GM10248 (cell line): ENCODE measurements around the gene CCDC137.

Experiments used
- CTCF ChIA-PET: fragments of 300-600 bp; sonication (Branson Sonifier 250); formaldehyde crosslinking; extraction: SDS; loops from one replicate; lab custom pipeline; 2021; ENCODE audit warnings: antibody characterized with exemption; lab: Yijun Ruan, JAX
- POLR2A ChIA-PET: fragments of 350-650 bp; sonication (Branson Sonifier 250); formaldehyde crosslinking; extraction: SDS; loops from one replicate; lab custom pipeline; 2020; ENCODE audit warnings: antibody characterized with exemption; lab: Yijun Ruan, JAX
- DNase-seq: peaks from one replicate; pipeline ENCODE4 v3.0.0; 2012; ENCODE audit errors: extremely low spot score
- TF ChIP-seq, protein P1 (sequence below): IDR thresholded peaks from 2 replicates; pipeline ENCODE4 v1.5.1; 2012; ENCODE audit warnings: mild to moderate bottlenecking, low read depth; ENCODE audit errors: extremely low read depth, missing control alignments, control extremely low read depth

The CCDC137 gene

DNA sequence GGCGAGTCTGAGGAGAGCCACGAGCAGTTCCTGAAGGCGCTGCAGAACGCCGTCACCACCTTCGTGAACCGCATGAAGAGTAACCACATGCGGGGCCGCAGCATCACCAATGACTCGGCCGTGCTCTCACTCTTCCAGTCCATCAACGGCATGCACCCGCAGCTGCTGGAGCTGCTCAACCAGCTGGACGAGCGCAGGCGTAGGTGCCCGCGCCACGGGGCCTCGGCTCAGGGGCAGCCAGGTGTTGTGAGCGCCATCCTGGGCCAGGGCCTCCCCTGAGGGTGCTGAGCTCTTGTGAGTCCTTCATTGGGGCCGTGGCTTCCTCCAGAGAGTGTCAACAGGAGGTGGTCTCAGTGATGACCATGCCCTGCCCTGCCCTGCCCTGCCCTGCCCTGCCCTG lies 29.3 kb downstream of the CCDC137 start:
- POLR2A ChIA-PET, result no interaction called here
- TF ChIP-seq, protein P1, sequence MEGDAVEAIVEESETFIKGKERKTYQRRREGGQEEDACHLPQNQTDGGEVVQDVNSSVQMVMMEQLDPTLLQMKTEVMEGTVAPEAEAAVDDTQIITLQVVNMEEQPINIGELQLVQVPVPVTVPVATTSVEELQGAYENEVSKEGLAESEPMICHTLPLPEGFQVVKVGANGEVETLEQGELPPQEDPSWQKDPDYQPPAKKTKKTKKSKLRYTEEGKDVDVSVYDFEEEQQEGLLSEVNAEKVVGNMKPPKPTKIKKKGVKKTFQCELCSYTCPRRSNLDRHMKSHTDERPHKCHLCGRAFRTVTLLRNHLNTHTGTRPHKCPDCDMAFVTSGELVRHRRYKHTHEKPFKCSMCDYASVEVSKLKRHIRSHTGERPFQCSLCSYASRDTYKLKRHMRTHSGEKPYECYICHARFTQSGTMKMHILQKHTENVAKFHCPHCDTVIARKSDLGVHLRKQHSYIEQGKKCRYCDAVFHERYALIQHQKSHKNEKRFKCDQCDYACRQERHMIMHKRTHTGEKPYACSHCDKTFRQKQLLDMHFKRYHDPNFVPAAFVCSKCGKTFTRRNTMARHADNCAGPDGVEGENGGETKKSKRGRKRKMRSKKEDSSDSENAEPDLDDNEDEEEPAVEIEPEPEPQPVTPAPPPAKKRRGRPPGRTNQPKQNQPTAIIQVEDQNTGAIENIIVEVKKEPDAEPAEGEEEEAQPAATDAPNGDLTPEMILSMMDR, result no peak
- DNase-seq, result no peak
- CTCF ChIA-PET, result no interaction called here

DNA sequence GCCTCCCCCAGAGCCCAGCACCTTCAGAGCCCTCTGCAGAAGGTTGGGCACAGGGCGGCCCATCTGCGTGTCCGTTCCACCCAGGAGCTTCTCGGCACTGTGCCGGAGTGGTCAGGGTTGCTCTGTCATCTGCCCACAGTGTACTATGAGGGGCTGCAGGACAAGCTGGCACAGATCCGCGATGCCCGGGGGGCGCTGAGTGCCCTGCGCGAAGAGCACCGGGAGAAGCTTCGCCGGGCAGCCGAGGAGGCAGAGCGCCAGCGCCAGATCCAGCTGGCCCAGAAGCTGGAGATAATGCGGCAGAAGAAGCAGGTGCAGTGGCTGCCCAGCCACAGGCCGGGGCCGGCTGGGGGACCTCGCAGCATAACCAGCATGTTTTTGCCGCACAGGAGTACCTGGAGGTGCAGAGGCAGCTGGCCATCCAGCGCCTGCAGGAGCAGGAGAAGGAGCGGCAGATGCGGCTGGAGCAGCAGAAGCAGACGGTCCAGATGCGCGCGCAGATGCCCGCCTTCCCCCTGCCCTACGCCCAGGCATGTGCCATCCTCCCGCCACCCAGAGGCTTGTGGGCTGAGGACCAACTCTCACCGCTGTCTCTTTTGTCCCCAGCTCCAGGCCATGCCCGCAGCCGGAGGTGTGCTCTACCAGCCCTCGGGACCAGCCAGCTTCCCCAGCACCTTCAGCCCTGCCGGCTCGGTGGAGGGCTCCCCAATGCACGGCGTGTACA lies 29.8 kb downstream of the CCDC137 start:
- ChIA-PET CTCF (no interaction called here), POLR2A (no interaction called here)
- TF ChIP-seq, protein P1, result no peak
- DNase-seq, result no peak

DNA sequence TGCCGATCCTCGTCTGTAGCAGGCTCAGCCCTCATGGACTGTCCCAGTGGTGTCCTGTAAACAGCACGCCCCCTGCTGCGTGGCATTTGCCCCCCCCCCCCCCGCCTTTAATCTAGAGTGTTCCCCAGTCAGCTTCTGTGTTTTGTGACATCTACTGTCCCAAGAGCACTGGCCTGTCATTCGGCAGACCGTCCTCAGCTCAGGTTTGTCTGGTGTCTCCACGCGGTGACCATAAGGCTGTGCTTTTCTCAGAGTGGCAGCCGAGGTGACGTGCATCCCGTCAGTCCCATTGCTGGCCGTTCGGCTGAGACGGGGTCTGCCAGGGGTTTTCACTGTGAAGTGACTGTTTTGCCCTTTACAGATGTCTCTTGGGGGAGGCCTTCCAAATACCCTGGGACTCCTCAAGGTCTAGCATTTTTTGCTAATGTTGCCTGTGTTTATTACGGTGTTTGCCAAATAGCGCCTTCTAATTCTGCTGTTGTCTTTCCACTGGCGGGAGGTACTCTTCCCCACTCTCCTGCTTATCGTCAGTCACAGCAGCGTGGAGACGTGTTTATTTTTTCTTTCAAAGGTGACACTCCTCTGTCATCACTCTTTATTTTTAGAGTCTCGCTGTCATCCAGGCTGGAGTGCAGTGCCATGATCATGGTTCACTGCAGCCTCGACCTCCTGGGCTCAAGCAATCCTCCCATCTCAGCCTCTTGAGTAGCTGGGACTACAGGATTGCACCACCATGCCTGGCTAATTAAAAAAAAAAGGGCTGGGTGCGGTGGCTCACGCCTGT lies 30.9 kb downstream of the CCDC137 start:
- ChIA-PET CTCF (no interaction called here), POLR2A (no interaction called here)
- TF ChIP-seq, protein P1, result no peak
- no peak for DNase-seq

DNA sequence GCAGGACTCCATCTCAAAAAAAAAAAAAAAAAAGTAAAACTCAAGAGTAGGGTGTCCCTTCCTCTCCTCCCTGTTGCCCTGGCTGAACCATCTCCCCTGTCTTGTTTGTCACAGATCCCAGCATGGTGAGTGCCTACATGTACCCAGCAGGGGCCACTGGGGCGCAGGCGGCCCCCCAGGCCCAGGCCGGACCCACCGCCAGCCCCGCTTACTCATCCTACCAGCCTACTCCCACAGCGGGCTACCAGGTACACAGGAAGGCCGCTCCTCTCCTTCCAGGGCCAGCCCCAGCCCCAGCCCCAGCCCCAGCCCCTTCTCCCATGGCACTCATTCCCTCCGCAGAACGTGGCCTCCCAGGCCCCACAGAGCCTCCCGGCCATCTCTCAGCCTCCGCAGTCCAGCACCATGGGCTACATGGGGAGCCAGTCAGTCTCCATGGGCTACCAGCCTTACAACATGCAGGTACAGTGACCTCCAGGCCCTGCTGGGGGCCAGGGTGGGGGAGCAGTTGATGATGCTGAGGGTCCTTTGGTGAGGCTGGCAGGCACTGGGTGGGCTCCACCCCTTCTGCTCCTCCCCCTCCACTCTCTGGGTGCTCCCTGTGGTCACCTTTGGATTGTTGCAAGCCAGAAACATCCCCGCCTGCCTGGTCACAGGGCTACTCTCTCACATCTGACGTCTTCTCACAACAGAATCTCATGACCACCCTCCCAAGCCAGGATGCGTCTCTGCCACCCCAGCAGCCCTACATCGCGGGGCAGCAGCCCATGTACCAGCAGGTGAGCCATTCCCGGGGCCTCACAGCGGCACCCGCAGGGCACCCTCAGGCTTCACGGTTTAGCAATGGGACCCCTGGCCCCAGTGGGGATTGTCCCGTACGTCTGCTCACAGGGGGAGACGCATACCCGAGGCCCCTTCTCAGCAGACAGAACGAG lies 34.1 kb downstream of the CCDC137 start:
- ChIA-PET CTCF (interaction anchor here (1.2 to 2.8 kb wide), 4 partner anchors 10 to 182 kb away, joined by 3 to 12 read pairs (median 3); partner anchors contain the start of genes ARL16 and HGS), POLR2A (interaction anchor here (0.6 to 1.0 kb wide), 2 partner anchors 18 to 28 kb away, joined by 3 read pairs; no protein-coding TSS in a partner anchor)

DNA sequence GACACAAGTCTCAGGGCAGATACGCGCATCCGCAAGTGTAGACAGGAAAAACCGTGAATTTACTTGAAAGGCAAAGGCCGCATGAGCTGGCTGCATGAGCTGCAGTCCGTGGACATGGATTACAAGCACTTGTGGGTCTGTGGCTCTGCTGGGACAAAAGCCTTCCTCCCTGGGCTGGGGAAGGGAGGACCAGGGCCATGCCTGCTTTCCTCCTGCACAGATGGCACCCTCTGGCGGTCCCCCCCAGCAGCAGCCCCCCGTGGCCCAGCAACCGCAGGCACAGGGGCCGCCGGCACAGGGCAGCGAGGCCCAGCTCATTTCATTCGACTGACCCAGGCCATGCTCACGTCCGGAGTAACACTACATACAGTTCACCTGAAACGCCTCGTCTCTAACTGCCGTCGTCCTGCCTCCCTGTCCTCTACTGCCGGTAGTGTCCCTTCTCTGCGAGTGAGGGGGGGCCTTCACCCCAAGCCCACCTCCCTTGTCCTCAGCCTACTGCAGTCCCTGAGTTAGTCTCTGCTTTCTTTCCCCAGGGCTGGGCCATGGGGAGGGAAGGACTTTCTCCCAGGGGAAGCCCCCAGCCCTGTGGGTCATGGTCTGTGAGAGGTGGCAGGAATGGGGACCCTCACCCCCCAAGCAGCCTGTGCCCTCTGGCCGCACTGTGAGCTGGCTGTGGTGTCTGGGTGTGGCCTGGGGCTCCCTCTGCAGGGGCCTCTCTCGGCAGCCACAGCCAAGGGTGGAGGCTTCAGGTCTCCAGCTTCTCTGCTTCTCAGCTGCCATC lies 34.9 kb downstream of the CCDC137 start:
- TF ChIP-seq, protein P1, result peak; percentile 19
- ChIA-PET CTCF (interaction anchor here (1.0 to 2.8 kb wide), 6 partner anchors 11 to 183 kb away, joined by 3 to 12 read pairs (median 3); partner anchors contain the start of genes ARL16 and HGS), POLR2A (interaction anchor here (0.6 to 1.0 kb wide), 2 partner anchors 19 to 29 kb away, joined by 3 read pairs; no protein-coding TSS in a partner anchor)
- no peak for DNase-seq

More for the DNA sequence above, 34.1 kb downstream of the CCDC137 start:
- DNase-seq, result no peak
- TF ChIP-seq, protein P1, result no peak
